Keratinocyte (primary cell): ENCODE data around the gene CCL22. TPM values are rescaled to one million over a fixed set of nuclear protein-coding genes. Genes with fewer than 3 reads are reported as not detected.

Source experiments
- DNase-seq: peaks from one replicate; pipeline ENCODE4 v3.0.0-alpha.2; 2011; ENCODE audit warnings: low read depth, missing footprints, low spot score
- FAIRE-seq: peaks from 2 replicates; lab custom pipeline; 2011; peaks lifted over from hg19 to GRCh38; lab: Jason Lieb, UNC
- H2AFZ ChIP-seq: 2 replicates; pipeline ENCODE4 v1.6.0; 2012; ENCODE audit warnings: low read length, control low read depth, inconsistent platforms; ENCODE audit not compliant: control insufficient read depth
- H3K27ac ChIP-seq: 2 replicates; pipeline ENCODE4 v1.5.1; 2011; ENCODE audit warnings: low read length; ENCODE audit not compliant: control insufficient read depth, insufficient read depth
- H3K27me3 ChIP-seq: 3 replicates; pipeline ENCODE4 v1.6.0; 2011; ENCODE audit warnings: low read length; ENCODE audit not compliant: control insufficient read depth, insufficient read depth; ENCODE audit errors: extremely low read depth
- H3K36me3 ChIP-seq, 2 experiments: 2 replicates in 1 of 2; 3 replicates in 1 of 2; pipeline ENCODE4 v1.5.1; 2011; ENCODE audit warnings: low read length in 2 of 2, mild to moderate bottlenecking in 1 of 2; ENCODE audit not compliant: control insufficient read depth in 2 of 2, insufficient read depth in 2 of 2; ENCODE audit errors: extremely low read depth in 1 of 2
- H3K4me1 ChIP-seq: 3 replicates; pipeline ENCODE4 v1.5.1; 2011; ENCODE audit warnings: low read length; ENCODE audit not compliant: control insufficient read depth, insufficient read depth; ENCODE audit errors: extremely low read depth
- H3K4me2 ChIP-seq: 3 replicates; pipeline ENCODE4 v1.6.0; 2011; ENCODE audit warnings: low read depth, low read length; ENCODE audit not compliant: control insufficient read depth, insufficient read depth; ENCODE audit errors: extremely low read depth
- H3K4me3 ChIP-seq, 3 experiments: fragments of 200-600 bp in 1 of 3; sonication (generic) in 1 of 3; 2 replicates in 2 of 3; 3 replicates in 1 of 3; pipeline ENCODE4 v1.5.1; 2011 to 2016; ENCODE audit warnings: low read length in 3 of 3, mild to moderate bottlenecking in 3 of 3, control low read depth in 2 of 3, inconsistent platforms in 1 of 3, low read depth in 1 of 3, mixed read lengths in 1 of 3, mixed run types in 1 of 3, moderate library complexity in 1 of 3; ENCODE audit not compliant: control insufficient read depth in 2 of 3, insufficient read depth in 2 of 3; ENCODE audit errors: extremely low read depth in 1 of 3
- H3K79me2 ChIP-seq: 2 replicates; pipeline ENCODE4 v1.6.0; 2012; ENCODE audit warnings: low read length; ENCODE audit not compliant: control insufficient read depth, insufficient read depth
- H3K9ac ChIP-seq: 3 replicates; pipeline ENCODE4 v1.6.0; 2011; ENCODE audit warnings: low read length; ENCODE audit not compliant: control insufficient read depth, insufficient read depth; ENCODE audit errors: extremely low read depth
- H3K9me1 ChIP-seq: 3 replicates; pipeline ENCODE4 v1.6.0; 2011; ENCODE audit warnings: low read length; ENCODE audit not compliant: control insufficient read depth, insufficient read depth; ENCODE audit errors: extremely low read depth
- H3K9me3 ChIP-seq: 2 replicates; pipeline ENCODE4 v1.5.1; 2012; ENCODE audit warnings: low read depth, low read length; ENCODE audit not compliant: control insufficient read depth
- H4K20me1 ChIP-seq: 3 replicates; pipeline ENCODE4 v1.6.0; 2011; ENCODE audit warnings: low read length; ENCODE audit not compliant: control insufficient read depth, insufficient read depth; ENCODE audit errors: extremely low read depth
- EZH2 ChIP-seq: IDR thresholded peaks from one replicate; pipeline ENCODE4 v1.6.1; 2012; ENCODE audit warnings: inconsistent platforms, mild to moderate bottlenecking, low read length, moderate library complexity
- dilution Hi-C: fragments of 300-500 bp; cut with MboI; formaldehyde crosslinking; loops from one replicate; pipeline ENCODE4 v1.7.0; 2020; ENCODE audit warnings: low sequenced_read_pairs; ENCODE audit not compliant: extremely low pct_ligation_motif_present
- polyA plus RNA-seq, 5 experiments: library from polyadenylated mRNA; depleted of rRNA in 3 of 5; stranded (reverse) in 3 of 5; stranded (forward) in 1 of 5; unstranded in 1 of 5; fragments of >200 nt; gene quantifications; 1 replicate in 1 of 5; 2 replicates in 3 of 5; 3 replicates in 1 of 5; pipeline versions ENCODE4 v1.2.1 to v1.2.3, GENCODE V29; 2011 to 2012; ENCODE audit warnings: missing spikeins in 2 of 5, low read depth in 1 of 5, low replicate concordance in 1 of 5
- small RNA-seq, 3 experiments: library from RNA; depleted of rRNA; stranded (forward); fragments of <200 nt; gene quantifications; one replicate each; pipeline ENCODE3, GENCODE V24; 2012; ENCODE audit warnings: low read depth in 3 of 3, low replicate concordance in 1 of 3; ENCODE audit not compliant: insufficient read length in 3 of 3
- TF ChIP-seq, protein P1 (sequence below), 3 experiments: IDR thresholded peaks in 1 of 3; conservative IDR thresholded peaks in 1 of 3; optimal IDR thresholded peaks in 1 of 3; 2 replicates in 2 of 3; 3 replicates in 1 of 3; pipeline versions ENCODE3 to v1.5.1; 2011; ENCODE audit warnings: low read length in 3 of 3, mild to moderate bottlenecking in 3 of 3, moderate library complexity in 2 of 3, control low read depth in 1 of 3, inconsistent platforms in 1 of 3; ENCODE audit not compliant: insufficient read depth in 2 of 3; ENCODE audit errors: extremely low read depth in 1 of 3

Gene CCL22
- polyA plus RNA-seq, 1 donor (not counting 4 experiments of a cell fraction or from before 2014, with no cell fraction given) = not detected

DNA sequence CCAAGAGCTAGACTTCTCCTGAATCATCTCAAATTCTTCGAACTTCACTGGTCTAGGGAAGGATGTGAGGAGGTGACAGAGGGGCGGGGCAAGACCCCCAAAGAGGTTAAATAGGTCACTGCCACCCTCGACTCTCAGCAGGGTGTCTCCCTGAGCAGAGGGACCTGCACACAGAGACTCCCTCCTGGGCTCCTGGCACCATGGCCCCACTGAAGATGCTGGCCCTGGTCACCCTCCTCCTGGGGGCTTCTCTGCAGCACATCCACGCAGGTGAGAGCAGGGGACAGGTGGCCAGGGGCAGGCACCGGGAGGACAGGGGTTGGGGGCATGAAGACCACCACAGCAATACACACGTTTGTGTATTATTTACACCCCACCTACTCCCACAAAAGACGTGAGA, 55.1 kb downstream of the CCL22 start:
- DNase-seq (no peak), FAIRE-seq (no peak)
- Histone ChIP-seq H3K36me3 (no peaks in the 10 kb centered on the region), H3K79me2 (no peaks in the 10 kb centered on the region), H3K9me1 (no peaks in the 10 kb centered on the region), H3K9ac (no peak overlapping the region), H3K4me1 (peaks cover 27% of the 10 kb centered on the region), H3K27ac (no peak overlapping the region), H2AFZ (no peak overlapping the region), H3K27me3 (peaks cover 14% of the 10 kb centered on the region), H3K9me3 (no peaks in the 10 kb centered on the region), H4K20me1 (no peaks in the 10 kb centered on the region), H3K4me3 (no peak overlapping the region), H3K4me2 (no peak overlapping the region)
- TF ChIP-seq, protein P1, sequence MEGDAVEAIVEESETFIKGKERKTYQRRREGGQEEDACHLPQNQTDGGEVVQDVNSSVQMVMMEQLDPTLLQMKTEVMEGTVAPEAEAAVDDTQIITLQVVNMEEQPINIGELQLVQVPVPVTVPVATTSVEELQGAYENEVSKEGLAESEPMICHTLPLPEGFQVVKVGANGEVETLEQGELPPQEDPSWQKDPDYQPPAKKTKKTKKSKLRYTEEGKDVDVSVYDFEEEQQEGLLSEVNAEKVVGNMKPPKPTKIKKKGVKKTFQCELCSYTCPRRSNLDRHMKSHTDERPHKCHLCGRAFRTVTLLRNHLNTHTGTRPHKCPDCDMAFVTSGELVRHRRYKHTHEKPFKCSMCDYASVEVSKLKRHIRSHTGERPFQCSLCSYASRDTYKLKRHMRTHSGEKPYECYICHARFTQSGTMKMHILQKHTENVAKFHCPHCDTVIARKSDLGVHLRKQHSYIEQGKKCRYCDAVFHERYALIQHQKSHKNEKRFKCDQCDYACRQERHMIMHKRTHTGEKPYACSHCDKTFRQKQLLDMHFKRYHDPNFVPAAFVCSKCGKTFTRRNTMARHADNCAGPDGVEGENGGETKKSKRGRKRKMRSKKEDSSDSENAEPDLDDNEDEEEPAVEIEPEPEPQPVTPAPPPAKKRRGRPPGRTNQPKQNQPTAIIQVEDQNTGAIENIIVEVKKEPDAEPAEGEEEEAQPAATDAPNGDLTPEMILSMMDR (optimal IDR thresholded peaks at IDR 0.05 in 1 of 3, IDR thresholded peaks at IDR 0.05 in 1 of 3, conservative IDR thresholded peaks at IDR 0.05 in 1 of 3; ENCODE audit: extremely low read depth in 1 of 3, insufficient read depth in 2 of 3, low read length in 3 of 3) = no peak
- no peak for TF ChIP-seq EZH2
- dilution Hi-C loops = loop anchor here (10.0 kb wide), 1 partner anchor 69 kb away; no protein-coding TSS in a partner anchor

Small RNA genes lying within 50 kb of the gene (small RNA-seq; reads per million reads assigned to genes)
- 0 reads per million in 3 experiments for gene AC108081.1

Other genes starting within 250 kb of the CCL22 start
- gene PSME3IP1, start 172.7 kb upstream of the CCL22 start, polyA plus RNA-seq = 66.5 to 75.7 TPM (median 69.2 TPM) in 3 replicates
- gene RSPRY1, start 172.5 kb upstream of the CCL22 start, polyA plus RNA-seq = 33.7 to 42.2 TPM (median 38.9 TPM) in 3 replicates
- 55.2 to 107 TPM (median 98.0 TPM) in 3 replicates for gene ARL2BP, start 113.5 kb upstream of the CCL22 start, polyA plus RNA-seq
- 8.7 to 15.4 TPM (median 13.1 TPM) in 3 replicates for gene PLLP, start 74.1 kb upstream of the CCL22 start, polyA plus RNA-seq
- gene CX3CL1, start 13.7 kb downstream of the CCL22 start, polyA plus RNA-seq = 0.45 to 0.71 TPM (median 0.47 TPM) in 3 replicates
- not detected in 3 replicates for gene CCL17, start 46.0 kb downstream of the CCL22 start, polyA plus RNA-seq
- 75.4 to 84.2 TPM (median 76.3 TPM) in 3 replicates for gene CIAPIN1, start 88.6 kb downstream of the CCL22 start, polyA plus RNA-seq
- 62.8 to 81.2 TPM (median 63.2 TPM) in 3 replicates for gene COQ9, start 88.7 kb downstream of the CCL22 start, polyA plus RNA-seq
- gene POLR2C, start 103.9 kb downstream of the CCL22 start, polyA plus RNA-seq = 74.6 to 92.5 TPM (median 82.4 TPM) in 3 replicates
- gene DOK4, start 127.7 kb downstream of the CCL22 start, polyA plus RNA-seq = 17.3 to 33.4 TPM (median 17.6 TPM) in 3 replicates
- gene CCDC102A, start 177.8 kb downstream of the CCL22 start, polyA plus RNA-seq = 2.2 to 3.8 TPM (median 3.3 TPM) in 3 replicates
- gene ADGRG5, start 183.9 kb downstream of the CCL22 start, polyA plus RNA-seq = 0.03 TPM in 1 of 3 replicates, not detected in the others